DMS114 treated with DMSO at 0.1 percent for 48 hours (cell line): ENCODE results near the gene TENM3.

Experiments
- DNase-seq: peaks from one replicate; lab custom pipeline; 2025; ENCODE audit not compliant: unreplicated experiment; lab: John Stamatoyannopoulos, UW

TENM3 gene

GRCh38 chr4:182705389-182705788 lies 462.2 kb downstream of the TENM3 start:
- DNase-seq, result no peak

- no peak for DNase-seq
Observed at GRCh38 chr4:182711211-182711610, 468.0 kb downstream of the TENM3 start.

- DNase-seq, result no peak
Observed at GRCh38 chr4:182715548-182715947, 472.3 kb downstream of the TENM3 start.

- no peak for DNase-seq
Observed at GRCh38 chr4:182716192-182716591, 473.0 kb downstream of the TENM3 start.

DNA sequence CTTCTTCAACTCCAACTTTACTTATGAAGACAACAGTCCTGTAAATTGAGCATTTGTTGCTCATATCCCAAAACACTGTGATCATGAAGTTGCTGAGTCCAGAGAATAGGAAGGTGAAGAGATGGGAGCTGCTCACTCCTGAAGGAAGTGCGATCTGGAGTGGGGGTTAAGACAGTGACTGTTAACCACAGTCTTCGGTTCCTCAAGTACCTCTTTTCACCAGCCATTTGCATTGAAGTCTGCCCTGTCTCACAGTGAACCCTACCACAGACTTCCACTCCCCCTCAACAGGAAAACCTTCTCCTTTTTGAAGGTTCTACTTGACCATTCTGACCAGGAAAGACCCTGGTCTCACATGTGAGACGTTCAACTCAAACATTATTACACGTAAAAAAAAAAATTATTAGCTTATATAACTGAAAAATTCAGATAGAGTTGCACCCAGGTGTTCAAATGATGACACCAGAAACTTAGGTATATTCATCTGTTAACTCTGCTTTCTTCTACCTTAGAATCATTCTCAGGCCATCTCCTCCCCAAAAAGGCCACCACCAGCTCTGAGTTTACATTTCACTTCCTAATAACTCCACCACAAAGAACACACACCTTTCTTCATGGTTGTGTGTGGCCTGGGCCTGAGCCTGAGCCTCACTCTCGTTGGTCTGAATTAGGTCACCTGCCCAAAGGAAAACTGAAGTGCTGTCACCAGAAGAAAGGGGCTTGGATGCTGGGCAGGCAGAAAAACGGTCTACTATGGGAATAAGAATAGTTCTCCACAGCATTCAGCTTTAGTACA lies 474.8 kb downstream of the TENM3 start:
- no peak for DNase-seq

- no peak for DNase-seq
Observed at GRCh38 chr4:182724414-182724813, 481.2 kb downstream of the TENM3 start.

GRCh38 chr4:182729516-182729915 lies 486.3 kb downstream of the TENM3 start:
- DNase-seq, result no peak

- no peak for DNase-seq
Observed at GRCh38 chr4:182730791-182731190, 487.6 kb downstream of the TENM3 start.

- no peak for DNase-seq
Observed at GRCh38 chr4:182736207-182736606, 493.0 kb downstream of the TENM3 start.

DNA sequence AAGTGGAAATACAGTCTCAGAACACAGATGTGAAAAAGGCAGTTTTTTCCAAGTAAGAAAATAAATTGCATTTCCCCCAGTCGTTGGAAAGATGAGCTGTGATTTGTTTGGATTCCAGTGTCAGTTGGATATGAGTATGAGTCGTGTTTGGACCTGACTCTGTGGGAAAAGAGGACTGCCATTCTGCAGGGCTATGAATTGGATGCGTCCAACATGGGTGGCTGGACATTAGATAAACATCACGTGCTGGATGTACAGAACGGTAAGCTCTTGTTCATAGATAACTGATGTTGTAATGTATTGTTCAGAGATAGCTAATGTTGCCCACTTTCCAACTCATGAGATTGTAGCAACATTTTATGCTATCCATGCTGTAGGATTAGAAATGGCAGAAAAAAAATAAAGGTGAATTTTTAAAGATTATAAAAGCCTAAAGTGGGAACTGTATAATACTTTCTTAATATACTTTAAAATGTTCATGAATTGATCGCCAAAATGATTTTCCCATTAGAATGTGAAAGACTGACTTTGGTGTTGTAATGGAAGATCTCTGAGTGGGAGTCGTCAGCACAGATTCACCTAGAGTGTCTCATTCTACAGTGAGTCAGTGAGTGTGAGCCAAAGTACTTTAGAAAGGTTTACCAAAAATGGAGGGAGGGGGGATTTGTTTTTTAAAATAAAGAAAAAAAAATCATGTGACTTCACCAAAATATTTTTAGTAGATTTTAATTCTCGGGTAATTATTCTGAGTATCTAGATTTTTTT lies 495.3 kb downstream of the TENM3 start:
- DNase-seq, result no peak

DNA sequence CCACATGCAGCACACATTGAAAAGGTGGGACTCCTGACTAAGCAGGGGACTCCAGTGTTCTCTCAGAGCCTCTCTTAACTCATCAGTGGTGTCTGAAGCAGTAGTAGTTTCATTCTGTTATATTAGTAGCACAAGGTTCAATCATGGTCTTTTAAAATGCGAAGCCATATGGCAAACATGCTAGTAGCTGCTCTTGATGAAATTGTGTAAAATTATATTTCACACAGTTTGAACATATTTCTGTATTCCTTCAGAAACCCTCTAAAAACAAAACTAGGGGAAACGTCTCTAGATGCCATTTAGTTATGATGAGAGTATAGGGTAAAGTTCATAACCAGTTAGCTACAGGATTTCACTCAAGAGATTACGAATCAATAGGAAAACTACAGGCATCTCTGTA lies 497.1 kb downstream of the TENM3 start:
- no peak for DNase-seq

DNA sequence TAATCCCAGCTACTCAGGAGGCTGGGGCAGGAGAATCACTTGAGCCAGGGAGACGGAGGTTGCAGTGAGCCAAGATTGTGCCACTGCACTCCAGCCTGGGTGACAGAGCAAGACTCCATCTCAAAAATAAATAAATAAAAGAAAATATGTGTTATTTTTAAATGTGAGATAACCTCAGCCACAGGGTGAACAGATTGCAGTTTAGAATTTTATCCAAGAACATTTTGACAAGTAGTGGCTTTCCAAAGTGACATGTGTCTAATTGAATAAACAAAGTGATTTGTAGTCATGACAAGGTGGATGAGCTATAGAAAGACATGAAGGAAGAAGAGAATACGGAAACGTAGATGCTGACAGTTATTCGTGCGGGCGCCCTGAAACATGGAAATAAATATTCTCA lies 497.9 kb downstream of the TENM3 start:
- no peak for DNase-seq

GRCh38 chr4:182741914-182742313 lies 498.7 kb downstream of the TENM3 start:
- no peak for DNase-seq

DNA sequence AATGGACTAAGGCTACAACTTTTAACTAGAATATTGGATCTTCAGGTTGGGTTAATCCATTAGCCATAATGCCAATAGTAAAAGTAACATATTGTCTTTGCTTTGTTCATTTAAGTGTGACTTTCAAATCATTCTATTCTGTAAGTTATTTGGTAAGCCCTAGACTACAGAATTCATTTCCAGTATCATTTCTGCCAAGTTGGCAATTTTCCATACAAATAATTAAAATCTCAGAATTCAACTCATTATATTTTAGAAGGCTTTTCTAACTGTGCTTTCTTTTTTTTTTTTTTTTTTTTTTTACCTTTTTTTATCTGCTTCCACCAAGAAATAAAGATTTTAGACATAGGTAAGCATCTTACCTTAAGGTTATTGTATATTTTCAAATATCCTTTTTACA lies 500.6 kb downstream of the TENM3 start:
- DNase-seq, result no peak

- DNase-seq, result no peak
Observed at GRCh38 chr4:182745237-182745636, 502.0 kb downstream of the TENM3 start.

- DNase-seq, result no peak
Observed at GRCh38 chr4:182746876-182747275, 503.7 kb downstream of the TENM3 start.

GRCh38 chr4:182748283-182748682 lies 505.1 kb downstream of the TENM3 start:
- no peak for DNase-seq

DNA sequence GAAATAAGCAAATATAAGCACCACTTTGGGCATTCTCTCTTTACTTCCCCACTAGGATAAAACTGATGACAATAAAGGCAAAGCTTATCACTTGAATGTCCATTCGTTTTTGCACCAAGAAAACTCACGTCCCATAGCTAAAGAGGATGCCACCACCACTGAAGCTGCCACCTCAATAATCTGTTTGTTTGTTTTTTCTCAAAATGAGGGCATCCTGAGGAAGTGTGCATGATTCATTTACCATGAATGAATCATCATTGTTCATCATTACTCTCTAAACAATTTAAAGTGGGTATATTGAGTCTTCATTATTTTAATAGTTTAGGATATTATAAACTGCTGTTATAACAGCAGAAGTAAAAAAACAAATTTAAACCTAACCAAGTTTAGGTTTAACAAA lies 505.7 kb downstream of the TENM3 start:
- DNase-seq, result no peak

- DNase-seq, result no peak
Observed at GRCh38 chr4:182749667-182750167, 506.5 kb downstream of the TENM3 start.

- DNase-seq, result no peak
Observed at GRCh38 chr4:182752158-182752910, 509.1 kb downstream of the TENM3 start.

DNA sequence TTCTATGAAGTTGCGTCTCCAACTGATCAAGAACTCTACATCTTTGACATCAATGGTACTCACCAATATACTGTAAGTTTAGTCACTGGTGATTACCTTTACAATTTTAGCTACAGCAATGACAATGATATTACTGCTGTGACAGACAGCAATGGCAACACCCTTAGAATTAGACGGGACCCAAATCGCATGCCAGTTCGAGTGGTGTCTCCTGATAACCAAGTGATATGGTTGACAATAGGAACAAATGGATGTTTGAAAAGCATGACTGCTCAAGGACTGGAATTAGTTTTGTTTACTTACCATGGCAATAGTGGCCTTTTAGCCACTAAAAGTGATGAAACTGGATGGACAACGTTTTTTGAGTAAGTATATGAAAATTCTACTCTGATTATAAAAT lies 511.7 kb downstream of the TENM3 start:
- DNase-seq, result no peak
